ENCODE measurements around the gene GPC3.

- TF ChIP-seq CTCF (tag by site-specific recombination; IDR thresholded peaks at IDR 0.05) (no peak), MZF1 (tag by site-specific recombination; IDR thresholded peaks at IDR 0.05; ENCODE audit: borderline replicate concordance) (no peak), ZNF670 (tag by site-specific recombination; IDR thresholded peaks at IDR 0.05; ENCODE audit: low read depth) (no peak)
Observed at GRCh38 chrX:133653358-133653757, 332.0 kb downstream of the GPC3 start.

All from HEK293 (cell line).